HEK293 (cell line): ENCODE data around the gene PCCA.

ENCODE experiments used
- CTCF ChIA-PET: fragments of 350-600 bp; formaldehyde crosslinking; extraction: SDS; loops from one replicate; lab custom pipeline; 2021; ENCODE audit warnings: antibody characterized with exemption; lab: Yijun Ruan, JAX
- POLR2A ChIA-PET: fragments of 300-600 bp; formaldehyde crosslinking; extraction: SDS; loops from one replicate; lab custom pipeline; 2020; ENCODE audit warnings: antibody characterized with exemption, inconsistent platforms; lab: Yijun Ruan, JAX
- H3K27ac ChIP-seq: fragments of 200-500 bp; sonication (Bioruptor generic); 2 replicates; pipeline ENCODE4 v1.5.1; 2014; ENCODE audit warnings: low read depth, low read length, control low read depth, inconsistent platforms; ENCODE audit errors: extremely low read depth
- H3K36me3 ChIP-seq, 2 experiments: fragments of 200-500 bp in 1 of 2; sonication (Bioruptor generic) in 1 of 2; 1 replicate in 1 of 2; 2 replicates in 1 of 2; pipeline ENCODE4 v1.5.1; 2014 to 2017; ENCODE audit warnings: inconsistent platforms in 2 of 2, low read length in 2 of 2; ENCODE audit not compliant: control insufficient read depth in 2 of 2, insufficient read depth in 1 of 2
- H3K4me1 ChIP-seq: fragments of 200-500 bp; sonication (Bioruptor generic); 2 replicates; pipeline ENCODE4 v1.5.1; 2014; ENCODE audit warnings: mild to moderate bottlenecking, low read length, inconsistent platforms; ENCODE audit not compliant: control insufficient read depth, insufficient read depth
- H3K4me3 ChIP-seq: 2 replicates; pipeline ENCODE4 v1.5.1; 2011; ENCODE audit warnings: low read depth, mild to moderate bottlenecking, control low read depth, low read length, moderate library complexity
- H3K9me3 ChIP-seq: fragments of 200-500 bp; sonication (Bioruptor generic); 2 replicates; pipeline ENCODE4 v1.5.1; 2014; ENCODE audit warnings: low read depth, low read length, inconsistent platforms; ENCODE audit not compliant: control insufficient read depth, insufficient read depth
- BCL11B ChIP-seq: fragments of 450-650 bp; formaldehyde crosslinking; IDR thresholded peaks from 2 replicates; pipeline ENCODE4 v1.5.1; 2016; ENCODE audit warnings: low read depth, missing biosample characterization, missing genetic modification characterization
- GLI2 ChIP-seq: fragments of 450-650 bp; formaldehyde crosslinking; IDR thresholded peaks from 2 replicates; pipeline ENCODE4; 2017; ENCODE audit warnings: missing biosample characterization, missing genetic modification characterization, low read depth, borderline replicate concordance
- IKZF3 ChIP-seq: fragments of 450-650 bp; IDR thresholded peaks from 2 replicates; pipeline ENCODE4 v1.5.0; 2018; ENCODE audit warnings: missing biosample characterization, mild to moderate bottlenecking, missing genetic modification characterization, moderate library complexity
- OSR2 ChIP-seq: fragments of 450-650 bp; formaldehyde crosslinking; IDR thresholded peaks from 2 replicates; pipeline ENCODE4 v1.5.1; 2016; ENCODE audit warnings: missing biosample characterization, missing genetic modification characterization
- RBAK ChIP-seq: fragments of 450-650 bp; formaldehyde crosslinking; IDR thresholded peaks from 2 replicates; pipeline ENCODE4 v1.5.1; 2016; ENCODE audit warnings: missing biosample characterization, missing genetic modification characterization
- TCF7L2 ChIP-seq: IDR thresholded peaks from 2 replicates; pipeline ENCODE4 v1.6.1; 2011; ENCODE audit warnings: low read depth, mild to moderate bottlenecking, inconsistent platforms, low read length, moderate library complexity, borderline replicate concordance
- ZBTB1 ChIP-seq: fragments of 450-650 bp; formaldehyde crosslinking; IDR thresholded peaks from 2 replicates; pipeline ENCODE4 v1.5.1; 2016; ENCODE audit warnings: missing biosample characterization, missing genetic modification characterization
- ZBTB20 ChIP-seq: fragments of 450-650 bp; formaldehyde crosslinking; IDR thresholded peaks from 2 replicates; pipeline ENCODE4 v1.5.1; 2016; ENCODE audit warnings: missing biosample characterization, missing genetic modification characterization
- ZBTB21 ChIP-seq: fragments of 450-650 bp; formaldehyde crosslinking; IDR thresholded peaks from 2 replicates; pipeline ENCODE4 v1.5.1; 2017; ENCODE audit warnings: missing biosample characterization, missing genetic modification characterization
- ZBTB8A ChIP-seq: fragments of 450-650 bp; formaldehyde crosslinking; IDR thresholded peaks from 2 replicates; pipeline ENCODE4 v1.5.1; 2016; ENCODE audit warnings: missing biosample characterization, missing genetic modification characterization
- ZIC2 ChIP-seq: fragments of 450-650 bp; formaldehyde crosslinking; IDR thresholded peaks from 2 replicates; pipeline ENCODE4 v1.5.1; 2016; ENCODE audit warnings: missing biosample characterization, missing genetic modification characterization
- ZNF132 ChIP-seq: fragments of 450-650 bp; formaldehyde crosslinking; IDR thresholded peaks from 2 replicates; pipeline ENCODE4 v1.5.1; 2017; ENCODE audit warnings: missing biosample characterization, missing genetic modification characterization, borderline replicate concordance
- ZNF175 ChIP-seq: fragments of 450-650 bp; formaldehyde crosslinking; IDR thresholded peaks from 2 replicates; pipeline ENCODE4 v1.5.1; 2016; ENCODE audit warnings: missing biosample characterization, missing genetic modification characterization
- ZNF202 ChIP-seq: fragments of 450-650 bp; formaldehyde crosslinking; IDR thresholded peaks from 2 replicates; pipeline ENCODE4 v1.5.1; 2016; ENCODE audit warnings: missing biosample characterization, missing genetic modification characterization, borderline replicate concordance
- ZNF211 ChIP-seq: fragments of 450-650 bp; formaldehyde crosslinking; IDR thresholded peaks from 2 replicates; pipeline ENCODE4 v1.5.1; 2016; ENCODE audit warnings: low read depth, missing biosample characterization, missing genetic modification characterization
- ZNF24 ChIP-seq: fragments of 450-650 bp; formaldehyde crosslinking; IDR thresholded peaks from 2 replicates; pipeline ENCODE4 v1.5.1; 2016; ENCODE audit warnings: missing biosample characterization, missing genetic modification characterization
- ZNF335 ChIP-seq: fragments of 450-650 bp; formaldehyde crosslinking; conservative IDR thresholded peaks from 2 replicates; pipeline ENCODE4 v1.5.1; 2016; ENCODE audit warnings: missing biosample characterization, missing genetic modification characterization
- ZNF404 ChIP-seq: fragments of 450-650 bp; formaldehyde crosslinking; IDR thresholded peaks from 2 replicates; pipeline ENCODE4 v1.5.1; 2017; ENCODE audit warnings: missing biosample characterization, missing genetic modification characterization
- ZNF514 ChIP-seq: fragments of 450-650 bp; formaldehyde crosslinking; IDR thresholded peaks from 2 replicates; pipeline ENCODE4 v1.5.1; 2016; ENCODE audit warnings: missing biosample characterization, missing genetic modification characterization
- ZNF544 ChIP-seq: fragments of 450-650 bp; formaldehyde crosslinking; IDR thresholded peaks from 2 replicates; pipeline ENCODE4 v1.5.0; 2017; ENCODE audit warnings: missing biosample characterization, missing genetic modification characterization
- ZNF626 ChIP-seq: fragments of 450-650 bp; sonication (Bioruptor Pico); formaldehyde crosslinking; IDR thresholded peaks from 2 replicates; pipeline ENCODE4 v1.5.1; 2018; ENCODE audit warnings: missing biosample characterization, missing genetic modification characterization, inconsistent platforms
- TF ChIP-seq, protein P1 (sequence below): fragments of 450-650 bp; formaldehyde crosslinking; IDR thresholded peaks from 2 replicates; pipeline ENCODE4 v1.5.1; 2017; ENCODE audit warnings: missing biosample characterization, missing genetic modification characterization
- TF ChIP-seq, protein P2 (sequence below): fragments of 450-650 bp; formaldehyde crosslinking; IDR thresholded peaks from 2 replicates; pipeline ENCODE4 v1.5.1; 2016; ENCODE audit warnings: missing biosample characterization, missing genetic modification characterization, borderline replicate concordance
- TF ChIP-seq, protein P3 (sequence below): fragments of 450-650 bp; IDR thresholded peaks from 2 replicates; pipeline ENCODE4 v1.5.1; 2018; ENCODE audit warnings: missing biosample characterization, missing genetic modification characterization
- TF ChIP-seq, protein P4 (sequence below): fragments of 450-650 bp; formaldehyde crosslinking; IDR thresholded peaks from 2 replicates; pipeline ENCODE4 v1.5.1; 2016; ENCODE audit warnings: missing biosample characterization, missing genetic modification characterization

The PCCA gene

DNA sequence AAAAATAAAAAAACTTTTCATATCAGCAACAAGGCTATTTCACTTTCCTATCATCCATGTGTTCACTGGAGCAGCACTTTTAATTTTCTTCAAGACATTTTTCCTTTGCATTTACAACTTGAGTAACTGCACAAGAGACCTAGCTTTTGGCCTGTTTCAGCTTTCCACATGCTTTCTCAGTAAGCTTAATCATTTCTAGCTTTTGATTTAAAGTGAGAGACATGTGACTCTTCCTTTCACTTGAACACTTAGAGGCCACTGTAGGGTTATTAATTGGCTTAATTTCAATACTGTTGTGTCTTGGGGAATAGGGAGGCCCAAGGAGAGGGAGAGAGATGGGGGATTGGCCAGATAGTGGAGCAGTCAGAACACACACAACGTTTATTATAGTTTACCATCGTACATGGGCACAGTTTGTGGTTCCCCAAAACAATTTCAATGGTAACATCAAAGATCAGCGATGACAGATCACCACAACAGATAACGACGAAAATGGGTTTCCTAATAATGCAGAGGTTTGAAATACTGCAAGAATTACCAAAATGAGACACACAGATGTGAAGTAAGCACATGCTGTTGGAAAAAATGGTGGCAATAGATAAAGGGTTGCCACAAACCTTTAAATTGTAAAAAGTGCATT lies 382.1 kb downstream of the PCCA start:
- Histone ChIP-seq H3K9me3 (no peaks in the 10 kb centered on the region), H3K27ac (no peak overlapping the region), H3K4me3 (no peak overlapping the region), H3K4me1 (peaks cover 6% of the 10 kb centered on the region; the same call in 1 of the 2 replicates), H3K36me3 (no peaks in the 10 kb centered on the region)
- TF ChIP-seq RBAK (tag by site-specific recombination) (no peak), BCL11B (no peak), TCF7L2 (no peak), IKZF3 (tag by site-specific recombination) (no peak), ZNF514 (tag by site-specific recombination) (no peak), ZNF404 (tag by site-specific recombination) (no peak), ZBTB8A (no peak), ZNF211 (tag by site-specific recombination) (no peak), ZBTB1 (tag by site-specific recombination) (no peak), ZNF175 (tag by site-specific recombination) (no peak), GLI2 (tag by site-specific recombination) (no peak), ZNF202 (tag by site-specific recombination) (no peak)
- TF ChIP-seq, protein P1, sequence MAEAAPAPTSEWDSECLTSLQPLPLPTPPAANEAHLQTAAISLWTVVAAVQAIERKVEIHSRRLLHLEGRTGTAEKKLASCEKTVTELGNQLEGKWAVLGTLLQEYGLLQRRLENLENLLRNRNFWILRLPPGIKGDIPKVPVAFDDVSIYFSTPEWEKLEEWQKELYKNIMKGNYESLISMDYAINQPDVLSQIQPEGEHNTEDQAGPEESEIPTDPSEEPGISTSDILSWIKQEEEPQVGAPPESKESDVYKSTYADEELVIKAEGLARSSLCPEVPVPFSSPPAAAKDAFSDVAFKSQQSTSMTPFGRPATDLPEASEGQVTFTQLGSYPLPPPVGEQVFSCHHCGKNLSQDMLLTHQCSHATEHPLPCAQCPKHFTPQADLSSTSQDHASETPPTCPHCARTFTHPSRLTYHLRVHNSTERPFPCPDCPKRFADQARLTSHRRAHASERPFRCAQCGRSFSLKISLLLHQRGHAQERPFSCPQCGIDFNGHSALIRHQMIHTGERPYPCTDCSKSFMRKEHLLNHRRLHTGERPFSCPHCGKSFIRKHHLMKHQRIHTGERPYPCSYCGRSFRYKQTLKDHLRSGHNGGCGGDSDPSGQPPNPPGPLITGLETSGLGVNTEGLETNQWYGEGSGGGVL, result no peak
- TF ChIP-seq, protein P2, sequence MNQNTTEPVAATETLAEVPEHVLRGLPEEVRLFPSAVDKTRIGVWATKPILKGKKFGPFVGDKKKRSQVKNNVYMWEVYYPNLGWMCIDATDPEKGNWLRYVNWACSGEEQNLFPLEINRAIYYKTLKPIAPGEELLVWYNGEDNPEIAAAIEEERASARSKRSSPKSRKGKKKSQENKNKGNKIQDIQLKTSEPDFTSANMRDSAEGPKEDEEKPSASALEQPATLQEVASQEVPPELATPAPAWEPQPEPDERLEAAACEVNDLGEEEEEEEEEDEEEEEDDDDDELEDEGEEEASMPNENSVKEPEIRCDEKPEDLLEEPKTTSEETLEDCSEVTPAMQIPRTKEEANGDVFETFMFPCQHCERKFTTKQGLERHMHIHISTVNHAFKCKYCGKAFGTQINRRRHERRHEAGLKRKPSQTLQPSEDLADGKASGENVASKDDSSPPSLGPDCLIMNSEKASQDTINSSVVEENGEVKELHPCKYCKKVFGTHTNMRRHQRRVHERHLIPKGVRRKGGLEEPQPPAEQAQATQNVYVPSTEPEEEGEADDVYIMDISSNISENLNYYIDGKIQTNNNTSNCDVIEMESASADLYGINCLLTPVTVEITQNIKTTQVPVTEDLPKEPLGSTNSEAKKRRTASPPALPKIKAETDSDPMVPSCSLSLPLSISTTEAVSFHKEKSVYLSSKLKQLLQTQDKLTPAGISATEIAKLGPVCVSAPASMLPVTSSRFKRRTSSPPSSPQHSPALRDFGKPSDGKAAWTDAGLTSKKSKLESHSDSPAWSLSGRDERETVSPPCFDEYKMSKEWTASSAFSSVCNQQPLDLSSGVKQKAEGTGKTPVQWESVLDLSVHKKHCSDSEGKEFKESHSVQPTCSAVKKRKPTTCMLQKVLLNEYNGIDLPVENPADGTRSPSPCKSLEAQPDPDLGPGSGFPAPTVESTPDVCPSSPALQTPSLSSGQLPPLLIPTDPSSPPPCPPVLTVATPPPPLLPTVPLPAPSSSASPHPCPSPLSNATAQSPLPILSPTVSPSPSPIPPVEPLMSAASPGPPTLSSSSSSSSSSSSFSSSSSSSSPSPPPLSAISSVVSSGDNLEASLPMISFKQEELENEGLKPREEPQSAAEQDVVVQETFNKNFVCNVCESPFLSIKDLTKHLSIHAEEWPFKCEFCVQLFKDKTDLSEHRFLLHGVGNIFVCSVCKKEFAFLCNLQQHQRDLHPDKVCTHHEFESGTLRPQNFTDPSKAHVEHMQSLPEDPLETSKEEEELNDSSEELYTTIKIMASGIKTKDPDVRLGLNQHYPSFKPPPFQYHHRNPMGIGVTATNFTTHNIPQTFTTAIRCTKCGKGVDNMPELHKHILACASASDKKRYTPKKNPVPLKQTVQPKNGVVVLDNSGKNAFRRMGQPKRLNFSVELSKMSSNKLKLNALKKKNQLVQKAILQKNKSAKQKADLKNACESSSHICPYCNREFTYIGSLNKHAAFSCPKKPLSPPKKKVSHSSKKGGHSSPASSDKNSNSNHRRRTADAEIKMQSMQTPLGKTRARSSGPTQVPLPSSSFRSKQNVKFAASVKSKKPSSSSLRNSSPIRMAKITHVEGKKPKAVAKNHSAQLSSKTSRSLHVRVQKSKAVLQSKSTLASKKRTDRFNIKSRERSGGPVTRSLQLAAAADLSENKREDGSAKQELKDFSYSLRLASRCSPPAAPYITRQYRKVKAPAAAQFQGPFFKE (tag by site-specific recombination), result no peak
- CTCF ChIA-PET, result no interaction called here
- POLR2A ChIA-PET, result no interaction called here

DNA sequence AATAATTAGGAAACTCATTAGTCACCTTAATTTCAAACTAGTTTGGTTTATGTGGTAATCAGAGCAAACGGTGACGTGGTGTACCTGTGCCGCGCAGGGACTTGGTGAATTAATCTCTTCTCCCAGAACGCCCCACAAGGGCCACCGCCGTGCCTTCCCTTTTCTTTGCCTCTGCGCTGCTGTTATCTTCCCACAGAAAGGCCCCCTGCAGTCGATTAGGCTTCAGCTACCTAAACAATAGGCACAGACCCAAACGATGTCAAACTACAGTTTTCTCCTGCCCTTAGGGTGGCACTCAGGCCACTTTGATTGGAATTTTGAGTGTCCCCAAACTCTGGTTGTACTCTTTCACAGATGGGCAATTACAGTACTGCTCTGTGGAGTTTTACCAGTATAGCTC lies 384.2 kb downstream of the PCCA start:
- Histone ChIP-seq H3K36me3 (no peaks in the 10 kb centered on the region), H3K27ac (no peak overlapping the region), H3K4me1 (peaks cover 8% of the 10 kb centered on the region; the same call in 1 of the 2 replicates), H3K9me3 (no peaks in the 10 kb centered on the region), H3K4me3 (no peak overlapping the region)
- CTCF ChIA-PET, result no interaction called here
- POLR2A ChIA-PET, result no interaction called here
- TF ChIP-seq IKZF3 (tag by site-specific recombination) (0 out of 2 replicates have a peak, but pooled peaks have one; percentile 44), ZBTB21 (tag by site-specific recombination) (0 out of 2 replicates have a peak, but pooled peaks have one; percentile 13), OSR2 (peak; percentile 83), ZBTB20 (tag by site-specific recombination) (0 out of 2 replicates have a peak, but pooled peaks have one; percentile 33), ZNF335 (0 out of 2 replicates have a peak, but pooled peaks have one; percentile 9), ZNF626 (tag by site-specific recombination) (no peak), ZNF132 (tag by site-specific recombination) (no peak), ZNF544 (no peak), ZIC2 (peak; percentile 60; the same call in 1 of the 2 replicates), ZNF24 (tag by site-specific recombination) (no peak)
- TF ChIP-seq, protein P3, sequence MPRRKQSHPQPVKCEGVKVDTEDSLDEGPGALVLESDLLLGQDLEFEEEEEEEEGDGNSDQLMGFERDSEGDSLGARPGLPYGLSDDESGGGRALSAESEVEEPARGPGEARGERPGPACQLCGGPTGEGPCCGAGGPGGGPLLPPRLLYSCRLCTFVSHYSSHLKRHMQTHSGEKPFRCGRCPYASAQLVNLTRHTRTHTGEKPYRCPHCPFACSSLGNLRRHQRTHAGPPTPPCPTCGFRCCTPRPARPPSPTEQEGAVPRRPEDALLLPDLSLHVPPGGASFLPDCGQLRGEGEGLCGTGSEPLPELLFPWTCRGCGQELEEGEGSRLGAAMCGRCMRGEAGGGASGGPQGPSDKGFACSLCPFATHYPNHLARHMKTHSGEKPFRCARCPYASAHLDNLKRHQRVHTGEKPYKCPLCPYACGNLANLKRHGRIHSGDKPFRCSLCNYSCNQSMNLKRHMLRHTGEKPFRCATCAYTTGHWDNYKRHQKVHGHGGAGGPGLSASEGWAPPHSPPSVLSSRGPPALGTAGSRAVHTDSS (tag by site-specific recombination), result no peak
- TF ChIP-seq, protein P4, sequence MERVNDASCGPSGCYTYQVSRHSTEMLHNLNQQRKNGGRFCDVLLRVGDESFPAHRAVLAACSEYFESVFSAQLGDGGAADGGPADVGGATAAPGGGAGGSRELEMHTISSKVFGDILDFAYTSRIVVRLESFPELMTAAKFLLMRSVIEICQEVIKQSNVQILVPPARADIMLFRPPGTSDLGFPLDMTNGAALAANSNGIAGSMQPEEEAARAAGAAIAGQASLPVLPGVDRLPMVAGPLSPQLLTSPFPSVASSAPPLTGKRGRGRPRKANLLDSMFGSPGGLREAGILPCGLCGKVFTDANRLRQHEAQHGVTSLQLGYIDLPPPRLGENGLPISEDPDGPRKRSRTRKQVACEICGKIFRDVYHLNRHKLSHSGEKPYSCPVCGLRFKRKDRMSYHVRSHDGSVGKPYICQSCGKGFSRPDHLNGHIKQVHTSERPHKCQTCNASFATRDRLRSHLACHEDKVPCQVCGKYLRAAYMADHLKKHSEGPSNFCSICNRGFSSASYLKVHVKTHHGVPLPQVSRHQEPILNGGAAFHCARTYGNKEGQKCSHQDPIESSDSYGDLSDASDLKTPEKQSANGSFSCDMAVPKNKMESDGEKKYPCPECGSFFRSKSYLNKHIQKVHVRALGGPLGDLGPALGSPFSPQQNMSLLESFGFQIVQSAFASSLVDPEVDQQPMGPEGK (tag by site-specific recombination), result no peak
